ENCODE data around the gene UBASH3A.

- TF ChIP-seq CTCF (IDR thresholded peaks at IDR 0.05) (no peak), POLR2A (IDR thresholded peaks at IDR 0.05) (no peak), POLR2AphosphoS5 (IDR thresholded peaks at IDR 0.05) (no peak)
Measured at GRCh38 chr21:42363312-42363711, 40.4 kb upstream of the UBASH3A start.
